Stimulated activated CD4-positive, alpha-beta T cell treated with anti-CD3 and anti-CD28 coated beads, TNF-alpha, amount 100 ng/mL, for 4 hours (primary cell): ENCODE measurements around the gene C9orf152.
"Not testable (repeated sequence)": the region's sequence is repeated elsewhere in the genome, so short reads cannot be mapped to it uniquely, and the experiment has no call there.

Source experiments
- DNase-seq, 3 experiments: peaks; one replicate each; pipeline ENCODE4 v3.0.0-alpha.2; 2020; ENCODE audit warnings: low read depth in 3 of 3

The C9orf152 gene, protein sequence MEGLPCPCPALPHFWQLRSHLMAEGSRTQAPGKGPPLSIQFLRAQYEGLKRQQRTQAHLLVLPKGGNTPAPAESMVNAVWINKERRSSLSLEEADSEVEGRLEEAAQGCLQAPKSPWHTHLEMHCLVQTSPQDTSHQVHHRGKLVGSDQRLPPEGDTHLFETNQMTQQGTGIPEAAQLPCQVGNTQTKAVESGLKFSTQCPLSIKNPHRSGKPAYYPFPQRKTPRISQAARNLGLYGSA

DNA sequence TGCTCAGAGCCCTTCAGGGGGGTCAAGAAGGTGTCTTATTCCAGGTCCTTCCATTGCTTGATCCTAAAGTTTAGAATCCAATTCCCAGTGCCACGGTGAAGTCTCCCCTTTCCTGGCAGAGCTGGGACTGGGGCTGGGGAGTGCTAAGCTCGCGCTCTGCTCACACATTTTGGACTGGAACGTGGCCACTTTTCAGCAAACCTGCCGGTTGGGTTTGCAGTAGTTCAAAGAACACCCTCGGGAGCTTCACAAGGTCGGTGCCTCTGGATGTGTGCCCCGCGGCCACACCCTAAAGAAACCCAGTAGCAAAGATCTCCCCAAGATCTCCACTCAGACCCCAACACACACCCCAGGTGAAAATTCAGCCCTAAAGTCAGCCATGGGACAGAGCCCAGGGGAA, at the start of gene C9orf152:
TSS of gene C9orf152 (minus strand) at position 129 of the 400 bp plus-strand sequence. CDS start 580 bp downstream, outside the sequence.
- no peak for DNase-seq

DNA sequence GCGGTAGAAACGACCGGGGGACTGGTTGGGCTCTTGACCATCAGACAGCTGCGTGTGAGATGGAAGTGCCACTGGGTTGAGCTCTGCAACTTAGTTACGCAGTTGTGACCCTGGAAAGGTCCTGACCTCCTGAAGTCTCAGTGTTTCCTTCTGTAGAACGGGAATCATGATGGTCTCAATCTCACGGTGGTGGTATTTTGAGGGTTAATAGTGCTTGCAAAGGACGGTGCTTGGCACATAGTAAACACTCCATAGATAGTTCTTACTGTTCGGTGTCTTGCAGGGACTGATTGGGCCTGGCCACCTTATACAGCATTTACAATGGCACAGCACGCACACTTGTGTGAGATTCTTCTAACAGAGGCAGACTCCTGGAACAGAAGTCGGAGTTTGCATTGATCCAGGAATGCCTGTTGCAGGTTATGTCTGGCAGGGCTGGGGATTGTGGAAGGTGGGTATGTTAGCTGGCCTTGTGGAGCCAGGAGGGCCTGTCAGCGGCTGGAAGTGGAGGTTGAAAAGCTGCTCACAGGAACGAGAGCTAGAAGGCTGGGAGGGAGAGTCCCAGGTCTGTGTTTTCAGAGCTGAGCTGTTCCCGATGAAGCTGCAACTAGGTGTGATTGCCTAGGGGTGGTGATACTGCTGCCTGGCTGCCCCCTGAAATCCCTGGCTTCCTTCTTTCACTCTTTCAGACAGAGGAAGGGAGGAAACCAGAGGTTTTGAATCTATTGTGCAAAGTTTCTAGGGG, 49.3 kb upstream of the C9orf152 start:
- no peak for DNase-seq

DNA sequence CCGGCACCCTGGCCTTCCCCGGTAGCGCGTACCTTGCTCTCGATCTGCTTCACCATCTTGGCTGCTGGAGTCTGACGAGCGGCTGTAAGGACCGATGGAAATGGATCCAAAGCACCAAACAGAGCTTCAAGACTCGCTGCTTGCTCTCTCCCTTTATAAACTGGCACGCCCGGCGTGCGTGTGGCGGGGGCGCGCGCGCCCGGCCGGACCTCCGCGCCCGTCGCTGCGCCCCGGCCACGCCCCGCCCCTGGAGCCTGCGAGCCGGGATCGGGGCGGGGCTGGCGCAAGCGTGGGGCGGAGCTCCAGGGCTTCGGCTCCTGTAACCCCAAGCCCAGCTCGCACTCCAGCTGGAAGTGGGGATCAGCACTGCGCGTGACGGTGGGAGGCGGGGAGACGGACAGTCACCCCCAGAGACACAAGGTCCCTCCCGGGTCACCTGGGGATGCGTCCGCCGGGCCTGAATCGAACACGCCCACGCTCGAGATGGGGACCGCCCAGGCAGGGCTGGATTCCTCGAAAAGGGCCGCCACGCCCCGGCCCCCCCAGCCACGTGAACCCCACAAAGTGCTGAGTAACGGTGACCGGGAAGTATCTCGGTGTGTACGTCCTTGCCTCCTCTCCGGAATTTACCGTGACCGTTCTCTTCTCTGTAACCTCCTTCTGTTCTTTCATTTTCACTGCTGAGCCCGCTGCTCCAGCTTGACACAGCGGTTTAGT, 48.6 kb upstream of the C9orf152 start, which contains the start of gene TXN:
TSS of gene TXN (minus strand) at position 128 of the 717 bp plus-strand sequence. CDS start at position 56, 72 bp downstream.
- peak; percentile 72 to 88 (median 80) for DNase-seq

DNA sequence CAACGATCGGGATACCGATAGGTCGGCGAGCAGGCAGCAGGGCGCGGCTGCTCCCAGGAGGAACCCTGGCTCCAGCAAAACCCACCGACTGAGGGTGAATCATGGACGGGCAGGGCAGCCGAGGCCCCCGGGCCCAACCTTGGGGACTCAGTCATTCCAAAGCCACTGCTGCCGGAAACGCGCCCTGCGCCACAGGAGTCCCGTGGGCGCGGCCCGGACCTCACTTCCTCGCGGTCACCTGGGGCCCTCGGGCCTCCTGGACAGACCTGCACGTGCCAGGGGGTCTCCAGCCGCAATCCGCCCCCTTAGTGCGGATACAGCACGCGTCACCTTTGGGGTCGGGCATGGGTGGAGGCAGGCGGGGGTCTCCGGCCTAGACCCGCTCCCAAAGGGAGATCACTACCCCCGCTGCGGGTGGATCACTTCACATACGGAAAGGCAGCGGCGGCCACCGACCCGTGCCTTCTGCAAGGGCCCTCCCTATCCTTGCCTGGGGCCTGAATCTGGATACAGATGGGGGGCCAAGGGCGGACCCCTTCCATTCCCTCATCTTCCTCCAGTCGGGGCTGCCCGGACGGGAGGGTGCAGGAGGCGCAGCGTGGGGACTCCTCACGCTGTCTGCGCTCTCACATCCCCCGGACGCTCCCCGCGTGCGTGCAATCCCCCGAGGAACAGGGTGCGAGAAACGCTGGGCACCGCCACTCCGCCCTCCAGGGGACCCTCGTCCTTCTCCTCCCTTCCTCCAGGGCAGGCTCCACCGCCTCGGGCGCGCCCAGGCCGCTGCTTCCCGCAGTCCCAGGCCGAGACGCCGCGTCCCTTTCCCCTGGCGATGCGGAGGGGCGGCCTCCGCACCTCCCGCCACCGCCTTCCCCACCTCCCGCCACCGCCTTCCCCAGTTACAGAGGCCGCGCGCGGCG, 47.8 kb upstream of the C9orf152 start:
- peak; percentile 8 to 41 (median 10) for DNase-seq

DNA sequence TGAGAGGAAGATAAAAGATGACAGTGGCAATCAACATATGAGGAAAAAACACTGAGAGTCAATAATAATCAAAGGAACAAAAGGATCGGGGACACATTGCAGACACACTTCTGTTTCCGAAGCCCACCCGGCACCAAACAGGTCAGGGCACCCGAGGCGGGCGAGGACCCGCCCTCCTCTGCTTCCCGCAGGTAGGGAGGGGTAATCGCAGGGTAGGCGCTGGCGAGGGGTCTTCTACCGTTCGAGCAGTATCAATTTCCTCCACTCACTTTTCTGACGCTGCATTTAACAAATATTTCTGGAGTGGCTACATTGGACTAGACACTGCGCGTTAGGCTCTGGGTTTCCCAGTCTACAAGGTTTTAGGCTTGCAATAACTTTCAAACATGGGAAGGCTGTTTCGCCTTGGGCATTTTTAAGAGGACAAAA, 47.1 kb upstream of the C9orf152 start:
- DNase-seq = no peak

DNA sequence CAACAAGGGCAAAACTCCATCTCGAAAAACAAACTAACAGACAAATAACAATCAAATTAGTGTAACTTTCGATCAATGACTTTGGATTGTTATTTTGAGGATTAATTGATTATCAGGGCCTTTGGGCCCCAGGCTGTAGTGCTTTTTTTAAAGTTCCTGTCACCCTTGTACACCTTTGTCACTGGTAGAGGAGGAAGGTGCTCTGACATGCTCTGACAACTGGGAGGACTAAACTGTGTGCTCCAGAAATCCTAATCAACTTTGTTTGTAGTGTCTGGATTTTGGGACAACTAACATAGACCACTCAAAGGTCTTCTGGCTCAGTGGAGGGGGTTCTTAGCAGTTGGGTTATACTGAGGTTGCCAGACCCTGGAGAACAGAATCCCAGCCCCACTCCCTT, 46.5 kb upstream of the C9orf152 start:
- DNase-seq = no peak

DNA sequence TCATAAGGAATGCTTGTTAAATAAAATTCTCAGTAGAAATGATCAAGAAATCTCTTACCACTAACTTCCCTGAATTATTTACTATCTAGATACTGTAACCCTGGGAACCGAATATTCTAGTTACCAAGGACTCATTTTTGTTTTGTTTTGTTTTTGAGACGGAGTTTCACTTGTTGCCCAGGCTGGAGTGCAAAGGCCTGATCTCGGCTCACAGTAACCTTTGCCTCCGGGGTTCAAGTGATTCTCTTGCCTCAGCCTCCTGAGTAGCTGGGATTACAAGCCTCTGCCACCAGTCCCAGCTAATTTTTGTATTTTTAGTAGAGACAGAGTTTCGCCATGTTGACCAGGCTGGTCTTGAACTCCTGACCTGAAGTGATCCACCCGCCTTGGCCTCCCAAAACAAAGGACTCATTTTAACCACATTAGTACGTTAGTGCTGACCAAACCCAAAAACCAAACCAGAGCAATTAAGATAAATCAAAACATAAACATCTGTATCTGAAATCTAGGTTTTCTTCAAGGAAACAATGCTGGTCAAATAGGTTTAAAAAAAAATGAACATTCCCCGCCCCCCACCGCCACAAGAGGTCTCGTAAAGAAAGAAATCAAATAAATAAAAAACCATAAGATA, 44.7 kb upstream of the C9orf152 start:
- DNase-seq = no peak

DNA sequence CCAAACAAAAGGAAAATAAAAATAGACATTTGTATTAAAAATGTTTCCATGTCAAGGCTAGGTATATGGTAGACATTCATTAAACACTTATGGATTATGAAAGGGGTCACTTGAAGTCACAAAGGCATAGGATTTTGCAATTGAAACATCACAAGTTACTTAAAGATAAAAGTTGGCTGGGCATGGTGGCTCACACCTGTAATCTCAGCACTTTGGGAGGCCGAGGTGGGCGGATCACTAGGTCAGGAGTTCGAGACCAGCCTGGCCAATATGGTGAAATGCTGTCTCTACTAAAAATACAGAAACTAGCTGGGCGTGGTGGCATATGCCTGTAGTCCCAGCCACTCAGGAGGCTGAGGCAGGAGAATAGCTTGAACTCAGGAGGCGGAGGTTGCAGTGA, 43.8 kb upstream of the C9orf152 start:
- not testable (repeated sequence) for DNase-seq

DNA sequence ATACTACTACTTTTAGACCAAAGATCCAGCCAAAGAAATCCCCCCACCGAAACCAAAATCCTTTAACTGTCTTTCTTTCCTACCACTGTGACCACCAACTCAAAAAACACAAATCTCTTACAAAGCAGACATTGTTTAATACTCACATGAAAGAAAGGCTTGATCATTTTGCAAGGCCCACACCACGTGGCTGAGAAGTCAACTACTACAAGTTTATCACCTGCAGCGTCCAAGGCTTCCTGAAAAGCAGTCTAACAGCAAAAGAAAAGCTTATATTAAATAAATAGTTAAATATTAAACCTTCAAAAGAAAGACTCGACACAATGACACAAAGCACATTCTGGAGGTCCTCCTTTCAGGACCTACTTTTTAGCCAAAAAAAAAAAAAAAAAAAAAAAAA, 43.3 kb upstream of the C9orf152 start:
- no peak for DNase-seq

DNA sequence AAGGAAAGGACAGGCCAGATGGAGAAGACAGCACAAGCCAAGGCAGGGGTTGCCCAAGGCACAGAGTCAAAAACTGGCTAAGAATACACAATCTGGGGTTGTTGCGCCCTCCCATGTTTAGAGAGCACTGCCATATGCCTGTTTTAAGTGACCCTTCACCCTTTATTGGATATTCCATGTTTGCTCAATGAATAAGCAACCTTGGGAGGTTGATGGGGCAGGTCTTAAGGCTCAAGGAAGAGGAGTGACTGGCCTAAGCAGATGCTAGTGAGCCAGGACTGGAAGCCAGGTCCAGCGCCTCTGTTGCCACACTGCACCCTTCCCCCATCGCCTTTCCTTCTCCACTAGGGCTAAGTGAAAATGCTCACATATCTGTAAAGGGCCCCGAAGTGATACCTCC, 41.6 kb upstream of the C9orf152 start:
- DNase-seq = no peak

DNA sequence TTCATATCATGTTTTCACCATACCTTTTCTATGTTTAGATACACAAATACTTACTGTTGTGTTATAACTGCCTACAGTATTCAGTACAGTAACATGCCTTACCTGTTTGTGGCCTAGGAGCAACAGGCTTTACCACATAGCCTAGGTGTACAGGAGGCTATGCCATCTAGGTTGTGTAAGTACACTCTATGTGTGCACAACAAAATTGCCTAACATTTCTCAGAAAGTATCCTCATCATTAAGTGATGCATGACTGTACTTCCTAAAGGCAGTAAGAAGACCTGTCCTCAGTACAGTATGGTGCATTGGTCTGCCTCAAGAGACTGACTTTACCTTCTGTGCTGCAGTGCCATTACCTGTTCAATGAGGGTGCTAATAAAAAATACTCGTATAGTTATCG, 40.4 kb upstream of the C9orf152 start:
- no peak for DNase-seq

DNA sequence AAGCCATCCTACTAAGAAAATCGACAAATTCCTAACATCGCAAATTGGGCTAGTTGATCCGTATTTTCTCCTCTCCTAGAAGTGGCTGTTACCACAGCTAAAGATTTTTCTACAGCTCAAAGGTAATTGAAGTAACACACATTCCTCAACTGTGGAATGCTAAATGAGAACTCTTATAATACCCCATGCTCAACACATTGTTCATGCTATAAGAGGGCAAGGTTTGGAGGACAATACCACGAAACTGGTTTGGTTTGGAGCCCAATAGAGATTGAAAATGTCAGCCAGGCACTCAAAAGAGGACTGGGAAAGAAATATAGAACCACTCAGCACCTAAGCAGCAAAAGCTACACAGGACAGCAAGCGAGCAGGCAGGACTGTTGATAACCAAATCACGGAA, 38.3 kb upstream of the C9orf152 start:
- DNase-seq = no peak

DNA sequence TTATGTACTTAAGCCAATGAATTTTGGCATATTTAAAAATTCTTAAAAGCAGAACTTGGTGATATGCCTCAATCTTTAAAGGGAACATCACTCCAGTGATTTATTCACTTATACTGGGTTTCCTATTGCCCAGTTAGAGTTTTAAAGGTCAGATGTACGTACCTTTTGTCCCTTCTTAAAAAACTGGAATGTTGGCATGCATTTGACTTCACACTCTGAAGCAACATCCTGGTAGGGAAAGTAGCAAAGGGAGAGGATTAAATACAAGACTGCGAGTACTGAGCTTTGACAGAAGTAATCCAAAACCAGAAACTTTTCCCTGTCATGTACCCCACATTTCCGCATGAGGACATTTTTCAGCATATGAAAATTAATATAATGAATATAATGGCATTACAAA, 36.7 kb upstream of the C9orf152 start:
- DNase-seq = no peak

DNA sequence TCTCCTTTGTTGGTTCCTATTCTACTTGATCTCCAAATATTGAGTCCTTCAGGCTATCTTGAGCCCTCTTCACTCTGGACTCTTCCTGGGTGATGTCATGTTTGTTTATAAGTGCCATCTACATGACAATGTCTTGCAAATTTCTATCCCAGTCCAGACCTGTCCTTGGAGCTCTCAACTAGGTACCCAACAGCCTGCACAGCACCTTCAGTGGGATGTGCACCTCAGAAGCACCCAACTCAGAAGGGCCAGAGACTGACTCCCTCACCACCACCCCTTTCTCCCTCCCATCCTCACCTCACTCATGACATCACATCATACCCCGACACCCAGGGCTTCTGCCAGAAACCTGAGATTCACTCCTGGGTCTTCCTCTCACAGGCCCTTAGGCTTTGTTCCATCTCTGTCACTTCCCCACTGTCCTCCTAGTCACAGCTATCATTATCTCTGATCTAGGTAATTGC, 33.9 kb upstream of the C9orf152 start:
- DNase-seq = no peak

DNA sequence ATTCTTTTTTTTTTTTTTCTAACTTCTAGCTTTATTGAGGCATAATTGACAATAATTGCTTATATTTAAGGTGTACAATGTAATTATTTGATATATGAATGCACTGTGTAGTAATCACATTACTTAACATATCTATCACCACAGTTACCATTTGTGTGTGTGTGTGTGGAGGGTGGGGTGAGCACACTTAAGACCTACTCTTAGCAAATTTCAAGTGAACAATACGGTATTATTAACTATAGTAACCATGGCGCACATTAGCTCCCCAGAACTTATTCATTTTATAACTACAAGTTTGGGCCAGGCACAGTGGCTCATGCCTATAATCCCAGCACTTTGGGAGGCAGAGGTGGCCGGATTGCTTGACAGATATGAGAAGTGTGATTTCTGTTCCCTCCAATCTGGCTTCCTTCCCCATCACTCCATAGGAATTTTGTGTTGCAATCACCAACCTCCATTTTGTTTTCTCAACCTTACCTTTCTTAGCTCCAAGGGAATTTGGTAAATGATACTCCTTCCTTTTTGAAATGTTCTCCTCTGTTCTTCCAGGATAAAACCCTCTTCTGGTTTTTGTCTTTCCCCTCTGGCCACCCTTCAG, 33.4 kb upstream of the C9orf152 start:
- DNase-seq = no peak

DNA sequence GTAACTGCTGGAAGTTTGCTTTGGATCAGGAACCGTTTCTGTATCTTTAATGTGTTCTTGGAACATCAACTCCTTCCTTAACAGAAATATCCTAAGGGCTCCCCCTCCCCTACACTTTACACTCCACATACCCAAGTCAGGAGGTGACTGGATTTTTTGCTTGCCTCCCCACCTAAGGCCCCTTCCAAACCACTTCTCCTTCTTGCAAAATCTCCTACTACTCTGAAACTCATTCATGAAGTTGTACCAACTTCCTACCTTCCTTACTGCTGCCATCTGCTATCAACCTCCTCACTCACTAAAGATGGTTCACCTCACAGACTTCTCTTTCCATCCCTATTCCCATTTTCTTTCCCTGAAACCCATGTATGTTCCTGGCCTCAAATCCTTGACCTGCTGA, 32.2 kb upstream of the C9orf152 start:
- DNase-seq = no peak

DNA sequence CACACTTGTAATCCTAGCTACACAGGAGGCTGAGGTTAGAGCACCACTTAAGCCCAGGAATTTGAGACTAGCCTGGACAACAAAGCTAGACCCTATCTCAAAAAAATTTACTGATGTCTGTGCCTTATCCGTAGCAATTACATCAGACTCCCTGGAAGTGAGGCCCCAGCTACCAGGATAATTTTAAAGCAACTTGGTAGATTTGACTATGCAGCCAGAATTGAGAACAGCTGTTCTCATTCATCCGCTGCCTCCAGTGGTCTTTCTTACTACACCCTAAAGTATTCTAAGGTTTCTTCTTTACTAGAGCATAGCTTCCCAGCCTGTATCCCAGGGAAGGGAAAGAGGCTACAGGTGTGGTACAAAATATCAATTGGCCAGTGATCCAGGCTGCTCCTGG, 20.4 kb upstream of the C9orf152 start:
- DNase-seq = no peak

DNA sequence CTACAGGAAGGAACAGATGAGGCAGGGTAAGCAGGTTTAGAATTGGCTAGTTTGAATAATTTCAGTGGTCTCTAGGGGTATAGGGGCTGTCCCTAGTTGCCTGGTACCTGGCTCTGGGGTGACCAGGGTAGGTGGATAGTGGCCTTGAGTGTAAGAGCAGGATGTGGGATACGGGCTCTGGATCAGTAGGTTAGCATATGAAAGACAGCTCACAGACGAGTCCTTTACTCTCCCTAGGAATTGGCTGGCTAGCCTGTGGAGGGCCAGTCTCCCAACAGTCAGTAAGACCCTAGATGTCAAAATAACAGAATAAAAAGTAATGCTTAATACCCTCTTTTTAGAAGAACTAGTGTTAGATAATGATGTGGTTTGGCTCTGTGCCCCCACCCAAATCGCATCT, 16.6 kb upstream of the C9orf152 start:
- DNase-seq = no peak

DNA sequence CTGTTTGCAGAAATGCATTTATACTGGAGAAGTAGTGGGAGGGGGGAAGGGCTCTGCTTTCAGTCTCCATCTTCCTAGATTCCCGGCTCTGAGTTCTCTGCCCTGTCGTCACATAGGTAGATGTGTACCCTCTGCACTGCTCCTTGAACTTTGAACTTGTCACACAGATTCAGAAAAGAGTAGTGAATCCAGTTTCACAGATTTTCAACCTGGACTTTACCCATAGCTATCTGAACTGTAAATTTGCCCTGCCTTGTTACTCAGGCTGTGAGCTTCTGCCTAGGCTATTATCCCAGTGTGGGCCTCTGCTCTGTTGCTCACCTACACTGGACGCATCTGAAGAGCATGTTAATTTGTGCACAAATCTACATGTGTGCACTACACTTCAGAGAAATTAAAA, 12.8 kb upstream of the C9orf152 start:
- DNase-seq = no peak

DNA sequence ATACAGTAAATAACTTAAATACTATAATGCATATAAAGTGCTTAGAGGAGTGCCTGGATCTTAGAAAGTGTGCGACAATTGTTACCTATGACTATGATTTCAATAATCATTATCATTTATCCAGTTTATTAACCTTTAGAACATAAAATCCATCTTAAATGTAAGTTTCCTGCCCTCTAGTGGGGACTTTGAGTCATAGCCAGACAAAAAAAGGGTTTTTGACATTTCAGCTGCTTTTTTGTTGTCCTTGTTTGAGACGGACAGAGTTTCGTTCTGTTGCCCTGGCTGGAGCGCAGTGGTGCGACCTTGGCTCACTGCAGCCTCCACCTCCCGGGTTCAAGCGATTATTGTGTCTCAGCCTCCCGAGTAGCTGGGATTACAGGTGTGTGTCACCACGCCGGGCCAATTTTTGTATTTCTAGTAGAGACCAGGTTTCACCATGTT, 9.7 kb upstream of the C9orf152 start:
- DNase-seq = no peak
